ENCODE measurements around the gene SLC4A2.

The SLC4A2 gene

GRCh38 chr7:151060416-151061212 is 1.2 kb downstream of the SLC4A2 start:
- Histone ChIP-seq H3K79me2 (ENCODE audit: insufficient read depth, low read length) (peaks cover 40% of the 10 kb centered on the region), H2AFZ (ENCODE audit: low read length) (no peak overlapping the region), H3F3A (ENCODE audit: low read depth) (no peaks in the 10 kb centered on the region), H3K36me3 (ENCODE audit: insufficient read depth, low read length) (peaks cover 13% of the 10 kb centered on the region; the same call in 1 of the 2 replicates), H3K9ac (ENCODE audit: low read depth, low read length, poor library complexity, severe bottlenecking) (peak overlapping the region; percentile 78), H3K9me2 (replicated peaks; ENCODE audit: low read depth, low read length) (no peaks in the 10 kb centered on the region), H3K4me1 (ENCODE audit: insufficient read depth, low read length, poor library complexity, severe bottlenecking) (peaks cover 31% of the 10 kb centered on the region), H3K4me3 (ENCODE audit: low read length, poor library complexity, severe bottlenecking) (peak overlapping the region; percentile 93), H4K20me1 (ENCODE audit: insufficient read depth, low read length, poor library complexity, severe bottlenecking) (peaks cover 28% of the 10 kb centered on the region), H3K27me3 (ENCODE audit: insufficient read depth, low read length, poor library complexity, severe bottlenecking) (no peaks in the 10 kb centered on the region), H3K9me3 (ENCODE audit: insufficient read depth, low read depth, low read length) (no peaks in the 10 kb centered on the region), H3K4me2 (ENCODE audit: low read depth, low read length, poor library complexity, severe bottlenecking) (peak overlapping the region; percentile 94)
- TF ChIP-seq EZH2phosphoT487 (IDR thresholded peaks at IDR 0.05; ENCODE audit: borderline replicate concordance), result no peak
- TF ChIP-seq CTCF (conservative IDR thresholded peaks at IDR 0.05; ENCODE audit: low read length), result peak; percentile 44

- peaks cover 14% of the 10 kb centered on the region; the same call in 1 of the 2 replicates for H3K36me3 ChIP-seq (ENCODE audit: insufficient read depth, low read length)
- H3K4me2 ChIP-seq (ENCODE audit: low read depth, low read length, poor library complexity, severe bottlenecking), result peak overlapping the region; percentile 94
- no peaks in the 10 kb centered on the region for H3K9me3 ChIP-seq (ENCODE audit: insufficient read depth, low read depth, low read length)
- TF ChIP-seq EZH2phosphoT487 (IDR thresholded peaks at IDR 0.05; ENCODE audit: borderline replicate concordance), result no peak
- no peak for TF ChIP-seq CTCF (conservative IDR thresholded peaks at IDR 0.05; ENCODE audit: low read length)
- H3K9ac ChIP-seq (ENCODE audit: low read depth, low read length, poor library complexity, severe bottlenecking), result peak overlapping the region; percentile 78
- H2AFZ ChIP-seq (ENCODE audit: low read length), result no peak overlapping the region
- peaks cover 28% of the 10 kb centered on the region for H4K20me1 ChIP-seq (ENCODE audit: insufficient read depth, low read length, poor library complexity, severe bottlenecking)
- no peaks in the 10 kb centered on the region for H3K27me3 ChIP-seq (ENCODE audit: insufficient read depth, low read length, poor library complexity, severe bottlenecking)
- no peaks in the 10 kb centered on the region for H3K9me2 ChIP-seq (replicated peaks; ENCODE audit: low read depth, low read length)
- peaks cover 39% of the 10 kb centered on the region for H3K79me2 ChIP-seq (ENCODE audit: insufficient read depth, low read length)
- peak overlapping the region; percentile 93 for H3K4me3 ChIP-seq (ENCODE audit: low read length, poor library complexity, severe bottlenecking)
- no peaks in the 10 kb centered on the region for H3F3A ChIP-seq (ENCODE audit: low read depth)
- H3K4me1 ChIP-seq (ENCODE audit: insufficient read depth, low read length, poor library complexity, severe bottlenecking), result peaks cover 31% of the 10 kb centered on the region
Observed at GRCh38 chr7:151061213-151062110, 2.1 kb downstream of the SLC4A2 start.

GRCh38 chr7:151062111-151062398 is 2.7 kb downstream of the SLC4A2 start:
- Histone ChIP-seq H3K9me3 (ENCODE audit: insufficient read depth, low read depth, low read length) (no peaks in the 10 kb centered on the region), H3F3A (ENCODE audit: low read depth) (no peaks in the 10 kb centered on the region), H3K9ac (ENCODE audit: low read depth, low read length, poor library complexity, severe bottlenecking) (no peak overlapping the region), H3K79me2 (ENCODE audit: insufficient read depth, low read length) (peaks cover 34% of the 10 kb centered on the region), H4K20me1 (ENCODE audit: insufficient read depth, low read length, poor library complexity, severe bottlenecking) (peaks cover 28% of the 10 kb centered on the region), H3K36me3 (ENCODE audit: insufficient read depth, low read length) (peaks cover 19% of the 10 kb centered on the region; the same call in 1 of the 2 replicates), H3K27me3 (ENCODE audit: insufficient read depth, low read length, poor library complexity, severe bottlenecking) (no peaks in the 10 kb centered on the region), H3K4me3 (ENCODE audit: low read length, poor library complexity, severe bottlenecking) (peak overlapping the region; percentile 93), H3K9me2 (replicated peaks; ENCODE audit: low read depth, low read length) (no peaks in the 10 kb centered on the region), H3K4me1 (ENCODE audit: insufficient read depth, low read length, poor library complexity, severe bottlenecking) (peaks cover 25% of the 10 kb centered on the region), H2AFZ (ENCODE audit: low read length) (no peak overlapping the region), H3K4me2 (ENCODE audit: low read depth, low read length, poor library complexity, severe bottlenecking) (peak overlapping the region; percentile 94)
- no peak for TF ChIP-seq CTCF (conservative IDR thresholded peaks at IDR 0.05; ENCODE audit: low read length)
- TF ChIP-seq EZH2phosphoT487 (IDR thresholded peaks at IDR 0.05; ENCODE audit: borderline replicate concordance), result no peak

Measured in Loucy (cell line).